ENCODE data around the gene CNPY4.

DNA sequence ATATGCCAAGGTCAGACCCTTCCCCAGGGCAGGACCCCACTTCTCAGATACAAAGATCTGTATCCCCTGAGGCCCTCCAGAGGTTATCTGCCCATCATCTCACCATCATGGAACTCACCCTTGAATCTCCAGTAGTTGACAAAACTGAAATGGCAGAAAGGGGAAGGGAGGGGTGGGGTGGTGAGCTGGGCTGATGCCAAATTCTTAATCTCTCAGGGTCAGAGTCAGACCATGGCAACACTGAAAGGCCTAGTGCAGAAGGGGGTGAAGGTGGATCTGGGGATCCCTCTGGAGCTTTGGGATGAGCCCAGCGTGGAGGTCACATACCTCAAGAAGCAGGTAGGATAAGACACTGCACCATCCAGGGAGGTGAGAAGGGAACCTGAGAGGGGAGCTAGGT is 3.1 kb downstream of the CNPY4 start:
- TF ChIP-seq, protein P1, sequence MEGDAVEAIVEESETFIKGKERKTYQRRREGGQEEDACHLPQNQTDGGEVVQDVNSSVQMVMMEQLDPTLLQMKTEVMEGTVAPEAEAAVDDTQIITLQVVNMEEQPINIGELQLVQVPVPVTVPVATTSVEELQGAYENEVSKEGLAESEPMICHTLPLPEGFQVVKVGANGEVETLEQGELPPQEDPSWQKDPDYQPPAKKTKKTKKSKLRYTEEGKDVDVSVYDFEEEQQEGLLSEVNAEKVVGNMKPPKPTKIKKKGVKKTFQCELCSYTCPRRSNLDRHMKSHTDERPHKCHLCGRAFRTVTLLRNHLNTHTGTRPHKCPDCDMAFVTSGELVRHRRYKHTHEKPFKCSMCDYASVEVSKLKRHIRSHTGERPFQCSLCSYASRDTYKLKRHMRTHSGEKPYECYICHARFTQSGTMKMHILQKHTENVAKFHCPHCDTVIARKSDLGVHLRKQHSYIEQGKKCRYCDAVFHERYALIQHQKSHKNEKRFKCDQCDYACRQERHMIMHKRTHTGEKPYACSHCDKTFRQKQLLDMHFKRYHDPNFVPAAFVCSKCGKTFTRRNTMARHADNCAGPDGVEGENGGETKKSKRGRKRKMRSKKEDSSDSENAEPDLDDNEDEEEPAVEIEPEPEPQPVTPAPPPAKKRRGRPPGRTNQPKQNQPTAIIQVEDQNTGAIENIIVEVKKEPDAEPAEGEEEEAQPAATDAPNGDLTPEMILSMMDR (IDR thresholded peaks at IDR 0.05): no peak
- no peak for TF ChIP-seq EZH2 (IDR thresholded peaks at IDR 0.05; ENCODE audit: borderline replicate concordance, insufficient read depth, low read depth, low read length, poor library complexity, severe bottlenecking)

Data from B cell (primary cell).